GM21526 (cell line): ENCODE data around the gene DCHS2.
"Not testable (repeated sequence)": the region's sequence is repeated elsewhere in the genome, so short reads cannot be mapped to it uniquely, and the experiment has no call there.

Source experiments
- ATAC-seq: cut with Tn5 transposase; IDR thresholded peaks from one replicate; pipeline ENCODE4 v1.9.1; 2021; ENCODE audit warnings: moderate library complexity; ENCODE audit not compliant: unreplicated experiment, low FRiP score

Gene DCHS2

DNA sequence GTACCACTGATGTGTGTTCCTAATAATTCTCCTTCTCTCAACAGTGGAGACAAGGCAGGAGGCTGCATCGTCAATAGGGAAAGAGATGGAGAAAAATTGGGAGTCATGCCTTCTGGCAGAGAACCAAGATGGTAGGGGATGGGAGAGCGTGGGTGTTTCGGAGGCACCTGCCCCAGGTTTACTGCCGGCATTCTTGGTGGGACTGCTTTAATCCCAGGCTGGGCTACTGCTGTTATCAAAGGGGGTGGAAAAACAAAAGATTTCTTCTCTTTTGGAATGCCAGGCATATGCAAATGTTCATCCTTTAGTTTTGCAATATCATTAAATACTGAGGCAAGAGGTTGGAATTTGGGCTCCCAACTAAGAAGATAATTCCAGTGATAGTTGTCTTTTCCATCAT is 257.0 kb downstream of the DCHS2 start:
- ATAC-seq: no peak

DNA sequence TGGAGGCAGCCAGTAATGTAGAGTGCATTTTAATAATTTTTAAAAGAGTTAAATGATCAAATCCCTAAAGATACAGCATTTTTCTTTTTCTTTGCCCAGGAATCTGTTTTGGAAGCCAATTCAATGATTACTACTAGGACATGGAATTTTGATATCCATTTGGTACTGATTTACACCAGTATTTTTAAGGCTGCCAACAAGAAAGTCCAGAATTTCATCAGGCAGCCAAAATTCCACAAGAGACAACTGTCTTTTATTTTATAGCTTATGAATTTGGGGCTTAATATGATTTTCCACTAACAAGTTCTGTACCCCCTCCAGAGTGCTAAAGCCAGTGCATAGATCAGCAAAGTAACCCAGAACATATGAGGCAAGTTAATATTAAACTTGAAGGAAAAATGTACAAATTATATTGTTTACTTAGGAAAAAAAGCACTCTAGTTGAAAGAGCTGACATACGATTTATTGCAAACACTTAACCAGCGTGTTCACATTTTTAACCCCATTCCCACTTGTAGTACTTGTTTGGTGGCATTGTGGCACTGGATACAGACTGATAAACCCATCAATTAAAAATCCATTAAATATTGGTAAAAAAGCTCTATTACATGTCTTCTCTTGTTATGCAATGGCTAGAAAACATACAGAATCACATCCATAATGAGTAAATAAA is 259.7 kb downstream of the DCHS2 start:
- ATAC-seq: no peak

DNA sequence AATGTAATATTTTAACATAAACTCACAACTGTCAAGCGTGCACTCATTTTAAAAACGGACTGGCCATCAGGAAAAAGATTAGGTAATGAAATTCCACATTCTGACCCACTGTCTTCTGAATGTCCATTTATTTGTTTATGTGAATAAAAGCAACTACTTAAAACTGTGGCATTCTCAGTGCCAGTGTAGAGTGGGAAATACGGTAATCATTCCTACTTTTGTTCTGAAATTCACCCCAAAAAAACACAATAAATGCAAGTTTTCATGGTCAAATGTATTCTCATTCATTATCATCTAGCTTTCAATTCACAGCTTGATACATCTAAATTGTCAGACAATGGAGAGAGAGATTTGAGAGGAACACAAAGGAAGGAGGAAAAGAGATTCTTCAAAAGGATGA is 260.9 kb downstream of the DCHS2 start:
- no peak for ATAC-seq

- no peak for ATAC-seq
Observed at GRCh38 chr4:154230091-154230490, 261.5 kb downstream of the DCHS2 start.

DNA sequence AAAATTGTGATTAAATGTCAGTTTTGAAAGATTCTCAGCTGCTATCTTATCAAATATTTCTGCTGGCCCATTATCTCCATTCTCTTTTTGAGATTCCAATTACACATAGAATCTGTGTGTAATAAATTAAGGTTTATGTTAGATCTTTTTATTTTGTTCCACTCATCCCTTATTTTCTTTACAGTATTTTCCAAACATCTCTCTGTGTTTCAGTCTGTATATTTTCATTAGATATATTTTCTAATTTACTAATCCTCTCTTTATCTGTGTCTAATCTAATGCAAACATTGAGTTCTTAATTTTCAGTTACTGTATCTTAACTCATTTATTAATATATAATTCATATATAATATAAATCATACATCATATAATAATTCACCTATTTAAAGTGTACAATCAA is 268.7 kb downstream of the DCHS2 start:
- no peak for ATAC-seq

DNA sequence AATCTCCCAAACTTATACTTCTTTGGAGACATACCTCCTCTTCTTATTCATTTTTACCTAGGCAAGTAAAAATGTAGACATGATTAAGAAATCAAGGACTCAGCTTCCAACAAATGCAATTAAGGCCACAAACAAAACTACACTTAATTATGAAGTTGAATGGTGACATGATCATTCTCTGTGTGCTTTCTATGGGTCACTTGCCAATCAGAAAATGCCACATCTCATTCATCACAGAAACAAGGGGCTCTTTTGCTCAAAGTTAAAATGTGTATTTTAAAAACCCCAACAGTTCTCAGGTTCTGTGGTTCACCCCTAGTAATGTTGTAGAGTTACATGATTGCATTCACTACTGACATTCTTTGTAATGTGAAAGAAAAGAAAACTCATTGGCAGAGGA is 273.5 kb downstream of the DCHS2 start:
- no peak for ATAC-seq

DNA sequence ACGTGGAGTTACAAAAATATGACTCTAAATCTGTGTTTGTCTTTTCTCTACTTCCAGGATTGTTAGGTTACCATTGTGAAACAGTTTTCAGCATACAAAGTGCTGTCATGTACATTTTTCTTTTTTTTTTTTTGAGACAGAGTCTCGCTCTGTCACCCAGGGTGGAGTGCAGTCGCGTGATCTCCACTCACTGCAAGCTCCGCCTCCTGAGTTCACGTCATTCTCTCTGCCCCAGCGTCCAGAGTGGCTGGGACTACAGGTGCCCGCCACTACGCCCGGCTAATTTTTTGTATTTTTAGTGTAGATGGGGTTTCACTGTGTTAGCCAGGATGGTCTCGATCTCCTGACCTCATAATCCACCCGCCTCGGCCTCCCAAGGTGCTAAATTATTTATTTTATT is 274.2 kb downstream of the DCHS2 start:
- ATAC-seq: not testable (repeated sequence)

- ATAC-seq: no peak
Observed at GRCh38 chr4:154211506-154211905, 280.1 kb downstream of the DCHS2 start.

- no peak for ATAC-seq
Observed at GRCh38 chr4:154208424-154208823, 283.2 kb downstream of the DCHS2 start.

- ATAC-seq: no peak
Observed at GRCh38 chr4:154205471-154205870, 286.1 kb downstream of the DCHS2 start.

DNA sequence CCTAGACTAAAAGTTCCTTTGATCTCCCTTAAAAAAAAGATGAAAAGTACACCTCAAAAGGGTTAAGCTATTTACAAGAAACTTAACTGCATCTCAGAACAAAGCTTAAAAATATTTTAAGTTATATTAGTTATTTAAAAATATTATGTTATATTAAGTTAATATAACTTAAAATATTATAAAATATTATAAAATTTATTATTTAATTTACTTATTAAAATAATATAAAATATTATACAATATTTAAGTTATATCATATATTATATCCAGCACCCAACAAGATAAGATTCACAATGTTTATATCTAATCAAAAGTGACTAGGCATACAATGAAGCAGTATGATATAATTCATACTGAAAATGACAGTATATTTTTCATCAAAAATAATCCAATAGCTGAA is 296.9 kb downstream of the DCHS2 start:
- no peak for ATAC-seq

GRCh38 chr4:154192585-154192984 is 299.0 kb downstream of the DCHS2 start:
- ATAC-seq: no peak

DNA sequence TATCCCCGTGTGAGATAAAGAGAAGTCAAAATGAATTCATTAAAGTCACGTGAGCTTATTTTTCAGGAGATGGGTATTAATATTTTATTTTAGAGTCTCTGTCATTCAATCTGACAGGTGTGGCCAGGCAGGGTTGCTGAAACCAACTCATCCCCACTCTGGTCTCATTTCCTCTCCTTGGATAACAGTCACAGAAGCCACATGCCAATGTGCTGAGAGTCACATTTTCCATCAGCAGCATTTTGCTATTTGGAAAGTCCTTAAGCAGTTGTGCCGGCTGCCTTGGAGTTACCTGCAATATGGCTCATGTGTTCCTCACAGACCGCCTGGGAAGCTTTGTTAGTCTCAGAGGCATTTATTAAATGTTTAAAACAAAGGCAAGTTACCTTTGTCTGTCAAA is 302.3 kb downstream of the DCHS2 start:
- ATAC-seq: no peak

- ATAC-seq: no peak
Observed at GRCh38 chr4:154186888-154187287, 304.7 kb downstream of the DCHS2 start.

DNA sequence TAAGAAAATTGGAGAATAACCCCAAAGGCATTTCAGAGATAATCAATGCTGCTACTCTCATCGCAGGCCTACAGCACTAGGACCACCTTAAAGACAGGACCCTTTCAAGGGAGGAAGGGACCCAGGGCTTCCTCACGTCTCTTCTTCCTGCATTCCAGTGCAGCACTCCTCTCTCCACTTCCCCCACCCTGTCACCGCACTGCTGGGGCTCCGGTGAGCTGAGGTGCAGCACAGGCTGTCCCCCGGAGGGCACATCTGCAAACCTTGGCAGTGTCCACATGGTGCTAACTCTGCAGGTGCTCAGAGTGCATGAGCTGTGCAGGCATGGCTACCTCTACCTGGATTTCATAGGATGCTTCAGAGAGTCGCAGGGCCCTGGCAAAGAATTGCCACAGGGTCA is 305.6 kb downstream of the DCHS2 start:
- no peak for ATAC-seq

DNA sequence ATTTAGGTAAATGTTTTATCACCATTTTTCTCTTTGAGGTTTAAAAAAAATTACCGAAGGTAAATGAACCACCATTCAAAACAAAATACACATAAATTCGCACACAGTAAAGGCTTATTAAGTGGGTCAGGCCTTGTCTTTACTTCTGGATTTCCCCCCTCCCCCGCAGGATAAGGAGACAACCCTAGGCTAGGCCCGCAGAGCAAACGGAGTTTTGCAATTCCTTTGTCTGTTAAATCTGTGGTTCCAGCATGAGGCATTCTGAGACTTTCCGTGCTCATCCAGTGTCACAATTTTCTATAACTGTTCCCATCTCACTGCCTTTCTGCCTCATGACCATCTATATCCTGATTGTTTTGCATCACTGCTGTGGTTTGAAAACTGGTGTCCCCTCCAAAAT is 307.4 kb downstream of the DCHS2 start:
- no peak for ATAC-seq

DNA sequence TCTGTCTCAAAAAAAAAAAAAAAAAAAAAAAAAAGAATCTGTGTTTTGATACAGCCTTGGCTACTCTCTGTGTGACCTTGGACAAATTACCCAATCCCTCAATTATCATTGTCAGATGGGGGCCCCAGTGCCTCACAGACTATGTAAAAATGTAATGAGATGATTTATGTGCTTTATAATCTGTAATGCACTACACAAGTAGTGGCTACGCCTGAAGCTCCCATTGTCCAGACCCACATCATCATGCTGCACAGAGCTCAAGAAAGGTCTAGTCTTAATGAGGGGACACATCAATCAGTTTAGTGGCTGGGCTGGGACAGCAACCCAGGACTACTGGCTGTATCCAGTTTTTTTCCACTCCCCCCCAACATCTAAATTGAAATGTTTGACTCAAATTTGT is 308.3 kb downstream of the DCHS2 start:
- no peak for ATAC-seq
